Stimulated activated CD4-positive, alpha-beta T cell treated with anti-CD3 and anti-CD28 coated beads, TNF-alpha, amount 100 ng/mL, for 24 hours (primary cell): ENCODE data around the gene PAPOLG.

Experiments used
- DNase-seq, 3 experiments: peaks; one replicate each; pipeline ENCODE4 v3.0.0-alpha.2; 2020; ENCODE audit warnings: low read depth in 3 of 3

PAPOLG gene

GRCh38 chr2:60756097-60757087 lies at the start of gene PAPOLG:
Gene PAPOLG, plus strand, starts transcription at chr2:60756268. Its CDS starts 211 bp downstream, at chr2:60756479.
- peak; percentile 93 to 98 (median 96) for DNase-seq

GRCh38 chr2:60707750-60708371 lies 48.2 kb upstream of the PAPOLG start:
- DNase-seq, result no peak

- DNase-seq, result no peak
Measured at GRCh38 chr2:60708630-60709320, 47.3 kb upstream of the PAPOLG start.

GRCh38 chr2:60710707-60711106 lies 45.4 kb upstream of the PAPOLG start:
- no peak for DNase-seq

GRCh38 chr2:60715561-60715960 lies 40.5 kb upstream of the PAPOLG start:
- no peak for DNase-seq

- no peak for DNase-seq
Measured at GRCh38 chr2:60717691-60718090, 38.4 kb upstream of the PAPOLG start.

GRCh38 chr2:60719331-60719730 lies 36.7 kb upstream of the PAPOLG start:
- DNase-seq, result no peak

- DNase-seq, result no peak
Measured at GRCh38 chr2:60725466-60725865, 30.6 kb upstream of the PAPOLG start.

- DNase-seq, result no peak
Measured at GRCh38 chr2:60728855-60729254, 27.2 kb upstream of the PAPOLG start.

- no peak for DNase-seq
Measured at GRCh38 chr2:60735496-60736250, 20.4 kb upstream of the PAPOLG start.

GRCh38 chr2:60738679-60739078 lies 17.4 kb upstream of the PAPOLG start:
- DNase-seq, result no peak

GRCh38 chr2:60739156-60739555 lies 16.9 kb upstream of the PAPOLG start:
- no peak for DNase-seq

GRCh38 chr2:60741576-60741975 lies 14.5 kb upstream of the PAPOLG start:
- no peak for DNase-seq

GRCh38 chr2:60742419-60742818 lies 13.6 kb upstream of the PAPOLG start:
- DNase-seq, result no peak

GRCh38 chr2:60745330-60745729 lies 10.7 kb upstream of the PAPOLG start:
- no peak for DNase-seq

- DNase-seq, result no peak
Measured at GRCh38 chr2:60745761-60746160, 10.3 kb upstream of the PAPOLG start.

- no peak for DNase-seq
Measured at GRCh38 chr2:60746318-60746717, 9.8 kb upstream of the PAPOLG start.

- DNase-seq, result no peak
Measured at GRCh38 chr2:60759654-60760053, 3.6 kb downstream of the PAPOLG start.

GRCh38 chr2:60764736-60765534 lies 8.9 kb downstream of the PAPOLG start:
- no peak for DNase-seq

- no peak for DNase-seq
Measured at GRCh38 chr2:60766283-60766682, 10.2 kb downstream of the PAPOLG start.

GRCh38 chr2:60771508-60771907 lies 15.4 kb downstream of the PAPOLG start:
- DNase-seq, result no peak
